NCI-H1105 treated with DMSO at 0.1 percent for 48 hours (cell line): ENCODE data around the gene HBQ1.
"Not testable (repeated sequence)": the region's sequence is repeated elsewhere in the genome, so short reads cannot be mapped to it uniquely, and the experiment has no call there.

Experiments used
- DNase-seq: peaks from one replicate; lab custom pipeline; 2025; lab: John Stamatoyannopoulos, UW

Gene HBQ1

DNA sequence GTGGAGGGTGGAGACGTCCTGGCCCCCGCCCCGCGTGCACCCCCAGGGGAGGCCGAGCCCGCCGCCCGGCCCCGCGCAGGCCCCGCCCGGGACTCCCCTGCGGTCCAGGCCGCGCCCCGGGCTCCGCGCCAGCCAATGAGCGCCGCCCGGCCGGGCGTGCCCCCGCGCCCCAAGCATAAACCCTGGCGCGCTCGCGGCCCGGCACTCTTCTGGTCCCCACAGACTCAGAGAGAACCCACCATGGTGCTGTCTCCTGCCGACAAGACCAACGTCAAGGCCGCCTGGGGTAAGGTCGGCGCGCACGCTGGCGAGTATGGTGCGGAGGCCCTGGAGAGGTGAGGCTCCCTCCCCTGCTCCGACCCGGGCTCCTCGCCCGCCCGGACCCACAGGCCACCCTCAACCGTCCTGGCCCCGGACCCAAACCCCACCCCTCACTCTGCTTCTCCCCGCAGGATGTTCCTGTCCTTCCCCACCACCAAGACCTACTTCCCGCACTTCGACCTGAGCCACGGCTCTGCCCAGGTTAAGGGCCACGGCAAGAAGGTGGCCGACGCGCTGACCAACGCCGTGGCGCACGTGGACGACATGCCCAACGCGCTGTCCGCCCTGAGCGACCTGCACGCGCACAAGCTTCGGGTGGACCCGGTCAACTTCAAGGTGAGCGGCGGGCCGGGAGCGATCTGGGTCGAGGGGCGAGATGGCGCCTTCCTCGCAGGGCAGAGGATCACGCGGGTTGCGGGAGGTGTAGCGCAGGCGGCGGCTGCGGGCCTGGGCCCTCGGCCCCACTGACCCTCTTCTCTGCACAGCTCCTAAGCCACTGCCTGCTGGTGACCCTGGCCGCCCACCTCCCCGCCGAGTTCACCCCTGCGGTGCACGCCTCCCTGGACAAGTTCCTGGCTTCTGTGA, 3.5 kb upstream of the HBQ1 start, which contains the start of gene HBA1:
Gene HBA1, plus strand, starts transcription at position 204 of the 906 bp plus-strand sequence. Its CDS starts 37 bp downstream, at position 241.
- DNase-seq, result not testable (repeated sequence)

DNA sequence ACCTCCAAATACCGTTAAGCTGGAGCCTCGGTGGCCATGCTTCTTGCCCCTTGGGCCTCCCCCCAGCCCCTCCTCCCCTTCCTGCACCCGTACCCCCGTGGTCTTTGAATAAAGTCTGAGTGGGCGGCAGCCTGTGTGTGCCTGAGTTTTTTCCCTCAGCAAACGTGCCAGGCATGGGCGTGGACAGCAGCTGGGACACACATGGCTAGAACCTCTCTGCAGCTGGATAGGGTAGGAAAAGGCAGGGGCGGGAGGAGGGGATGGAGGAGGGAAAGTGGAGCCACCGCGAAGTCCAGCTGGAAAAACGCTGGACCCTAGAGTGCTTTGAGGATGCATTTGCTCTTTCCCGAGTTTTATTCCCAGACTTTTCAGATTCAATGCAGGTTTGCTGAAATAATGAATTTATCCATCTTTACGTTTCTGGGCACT, 2.9 kb upstream of the HBQ1 start:
- DNase-seq, result peak; percentile 100

DNA sequence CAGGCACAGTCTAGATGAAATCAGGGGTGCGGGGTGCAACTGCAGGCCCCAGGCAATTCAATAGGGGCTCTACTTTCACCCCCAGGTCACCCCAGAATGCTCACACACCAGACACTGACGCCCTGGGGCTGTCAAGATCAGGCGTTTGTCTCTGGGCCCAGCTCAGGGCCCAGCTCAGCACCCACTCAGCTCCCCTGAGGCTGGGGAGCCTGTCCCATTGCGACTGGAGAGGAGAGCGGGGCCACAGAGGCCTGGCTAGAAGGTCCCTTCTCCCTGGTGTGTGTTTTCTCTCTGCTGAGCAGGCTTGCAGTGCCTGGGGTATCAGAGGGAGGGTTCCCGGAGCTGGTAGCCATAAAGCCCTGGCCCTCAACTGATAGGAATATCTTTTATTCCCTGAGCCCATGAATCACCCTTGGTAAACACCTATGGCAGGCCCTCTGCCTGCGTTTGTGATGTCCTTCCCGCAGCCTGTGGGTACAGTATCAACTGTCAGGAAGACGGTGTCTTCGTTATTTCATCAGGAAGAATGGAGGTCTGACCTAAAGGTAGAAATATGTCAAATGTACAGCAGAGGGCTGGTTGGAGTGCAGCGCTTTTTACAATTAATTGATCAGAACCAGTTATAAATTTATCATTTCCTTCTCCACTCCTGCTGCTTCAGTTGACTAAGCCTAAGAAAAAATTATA, 2.1 kb upstream of the HBQ1 start:
- no peak for DNase-seq

DNA sequence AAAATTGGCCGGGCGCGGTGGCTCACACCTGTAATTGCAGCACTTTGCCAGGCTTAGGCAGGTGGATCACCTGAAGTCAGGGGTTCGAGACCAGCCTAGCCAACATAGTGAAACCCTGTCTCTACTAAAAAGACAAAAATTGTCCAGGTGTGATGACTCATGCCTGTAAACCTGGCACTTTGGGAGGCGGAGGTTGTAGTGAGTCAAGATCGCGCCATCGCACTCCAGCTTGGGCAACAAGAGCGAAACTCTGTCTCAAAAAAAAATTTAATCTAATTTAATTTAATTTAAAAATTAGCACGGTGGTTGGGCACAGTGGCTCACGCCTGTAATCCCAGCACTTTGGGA, 1.6 kb upstream of the HBQ1 start:
- DNase-seq, result no peak

DNA sequence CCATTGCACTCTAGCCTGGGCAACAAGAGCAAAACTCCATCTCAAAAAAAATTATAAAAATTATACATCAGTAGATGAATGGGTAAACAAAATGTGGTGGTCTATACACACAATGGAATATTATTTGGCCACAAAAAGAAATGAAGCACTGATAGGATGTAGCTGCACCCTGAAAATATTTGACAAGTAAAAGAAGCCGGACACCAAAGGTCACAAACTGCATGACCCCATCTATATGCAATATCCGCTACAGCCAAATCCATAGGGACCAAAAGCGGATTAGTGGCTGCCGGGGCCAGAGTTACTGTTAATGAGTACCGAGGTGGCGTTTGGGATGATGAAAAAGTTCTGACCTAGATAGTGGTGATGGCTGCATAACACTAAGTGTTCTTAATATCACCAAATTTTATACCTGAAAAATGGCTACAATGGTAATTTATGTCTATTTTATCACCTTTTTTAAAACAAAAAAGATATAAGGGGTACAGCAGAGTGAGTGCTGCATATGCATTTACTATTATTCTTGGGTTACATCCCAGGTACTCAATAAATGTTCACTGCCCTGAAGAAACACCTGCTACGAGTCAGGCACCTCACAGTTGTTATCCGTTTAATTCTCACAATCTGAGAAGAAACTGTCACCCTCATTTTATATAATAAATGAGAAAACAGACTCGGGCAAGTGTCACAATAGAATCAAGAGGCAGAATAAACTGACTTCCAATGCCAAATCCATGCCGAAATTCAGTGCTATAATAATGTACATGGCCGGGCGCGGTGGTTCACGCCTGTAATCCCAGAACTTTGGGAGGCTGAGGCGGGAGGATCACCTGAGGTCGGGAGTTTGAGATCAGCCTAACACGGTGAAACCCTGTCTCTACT, 807 bp upstream of the HBQ1 start:
- no peak for DNase-seq

DNA sequence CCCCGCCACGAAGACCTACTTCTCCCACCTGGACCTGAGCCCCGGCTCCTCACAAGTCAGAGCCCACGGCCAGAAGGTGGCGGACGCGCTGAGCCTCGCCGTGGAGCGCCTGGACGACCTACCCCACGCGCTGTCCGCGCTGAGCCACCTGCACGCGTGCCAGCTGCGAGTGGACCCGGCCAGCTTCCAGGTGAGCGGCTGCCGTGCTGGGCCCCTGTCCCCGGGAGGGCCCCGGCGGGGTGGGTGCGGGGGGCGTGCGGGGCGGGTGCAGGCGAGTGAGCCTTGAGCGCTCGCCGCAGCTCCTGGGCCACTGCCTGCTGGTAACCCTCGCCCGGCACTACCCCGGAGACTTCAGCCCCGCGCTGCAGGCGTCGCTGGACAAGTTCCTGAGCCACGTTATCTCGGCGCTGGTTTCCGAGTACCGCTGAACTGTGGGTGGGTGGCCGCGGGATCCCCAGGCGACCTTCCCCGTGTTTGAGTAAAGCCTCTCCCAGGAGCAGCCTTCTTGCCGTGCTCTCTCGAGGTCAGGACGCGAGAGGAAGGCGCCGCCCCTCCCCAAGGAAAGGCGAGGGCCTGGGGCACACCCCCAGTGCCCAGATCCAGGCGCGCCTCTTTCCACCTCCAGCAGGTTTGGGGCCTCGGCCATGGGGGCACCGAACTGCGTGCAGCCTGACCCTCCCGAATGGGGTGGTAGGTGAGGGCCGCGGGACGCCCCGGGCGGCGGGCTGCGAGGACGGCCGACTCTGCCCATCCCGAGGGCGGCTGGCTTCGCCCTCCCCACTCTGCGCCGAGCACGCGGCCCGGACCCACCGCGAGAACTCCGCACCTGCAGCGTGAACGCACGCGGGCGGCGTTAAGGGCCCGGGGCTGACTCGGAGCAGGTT, 664 bp downstream of the HBQ1 start:
- peak; percentile 46 for DNase-seq

DNA sequence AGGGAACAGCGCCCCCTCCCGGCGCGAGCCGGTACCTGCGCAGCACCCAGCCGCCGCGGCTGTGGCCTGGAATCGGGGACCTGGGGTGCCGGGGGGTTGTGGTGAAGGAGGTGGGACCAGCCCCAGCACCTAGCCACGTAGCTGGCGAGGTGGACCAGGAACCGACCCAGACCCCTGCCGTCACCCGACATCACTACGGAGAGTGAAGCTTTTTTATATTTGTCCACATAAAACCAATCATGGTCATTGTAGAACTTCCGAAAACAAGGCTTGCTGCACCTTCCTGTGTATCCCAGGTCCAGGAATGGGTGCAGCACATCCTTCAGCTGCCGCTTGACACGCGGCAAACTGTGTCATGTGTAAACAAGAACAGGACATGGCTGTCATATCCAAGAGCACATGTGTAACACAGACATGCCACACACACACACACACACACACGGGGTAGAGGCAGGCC, 1.3 kb downstream of the HBQ1 start:
- DNase-seq, result no peak

DNA sequence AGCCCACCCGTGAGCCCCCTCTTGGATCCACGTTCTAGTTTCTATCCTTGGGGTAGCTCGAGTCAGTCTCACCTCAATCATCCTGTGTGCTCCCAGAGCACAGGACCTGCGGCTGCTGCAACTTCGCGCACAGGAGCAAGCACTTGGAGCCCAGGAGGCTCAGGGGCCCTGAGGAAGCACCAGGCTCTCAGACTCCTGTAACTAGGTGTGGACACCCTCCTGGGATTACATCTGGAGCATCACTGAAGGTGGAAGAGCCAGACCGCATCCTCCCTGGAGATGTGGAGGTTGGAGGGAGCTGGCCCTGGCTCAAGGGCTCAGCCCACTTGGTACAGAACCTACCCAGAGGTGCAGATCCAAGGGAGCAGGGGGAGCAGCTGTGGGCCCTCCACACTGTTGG, 2.7 kb downstream of the HBQ1 start:
- DNase-seq, result no peak

DNA sequence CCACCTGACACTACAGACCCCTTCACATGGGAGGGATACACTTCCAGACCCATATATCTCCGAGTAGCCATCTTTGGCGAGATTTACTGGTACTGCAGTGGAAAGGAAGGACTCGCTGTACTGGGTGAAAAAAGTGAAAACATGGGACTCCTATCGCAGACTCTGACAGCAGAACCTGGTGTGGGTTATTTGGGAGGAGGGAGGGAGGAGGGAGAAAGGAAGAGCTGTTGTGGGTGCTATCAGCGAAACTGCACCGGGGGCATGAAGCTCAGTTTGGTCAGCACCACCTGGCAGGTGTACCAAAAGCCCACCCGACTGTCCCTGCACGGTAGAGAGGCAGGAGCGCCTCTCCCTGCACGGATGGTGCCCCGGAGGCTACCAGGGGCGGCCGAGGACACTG, 5.0 kb downstream of the HBQ1 start:
- no peak for DNase-seq

DNA sequence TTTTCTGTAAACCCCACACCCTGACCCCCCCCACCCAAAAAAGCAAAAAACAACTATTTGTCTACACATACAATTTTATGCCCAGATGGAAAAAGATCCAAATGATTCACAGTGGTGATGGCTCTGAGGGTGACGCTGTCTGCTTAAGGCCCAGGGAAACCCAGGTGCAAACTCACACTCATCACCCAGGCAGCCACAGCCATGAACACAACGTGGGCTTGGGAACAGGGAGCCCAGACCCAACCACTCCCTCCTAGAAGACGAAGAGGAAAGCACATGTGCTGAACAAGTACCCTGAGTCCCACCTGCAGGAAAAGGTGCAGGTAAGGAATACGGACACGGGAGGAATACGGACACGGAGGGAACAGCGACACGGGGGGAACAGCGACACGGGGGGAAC, 5.4 kb downstream of the HBQ1 start:
- no peak for DNase-seq

DNA sequence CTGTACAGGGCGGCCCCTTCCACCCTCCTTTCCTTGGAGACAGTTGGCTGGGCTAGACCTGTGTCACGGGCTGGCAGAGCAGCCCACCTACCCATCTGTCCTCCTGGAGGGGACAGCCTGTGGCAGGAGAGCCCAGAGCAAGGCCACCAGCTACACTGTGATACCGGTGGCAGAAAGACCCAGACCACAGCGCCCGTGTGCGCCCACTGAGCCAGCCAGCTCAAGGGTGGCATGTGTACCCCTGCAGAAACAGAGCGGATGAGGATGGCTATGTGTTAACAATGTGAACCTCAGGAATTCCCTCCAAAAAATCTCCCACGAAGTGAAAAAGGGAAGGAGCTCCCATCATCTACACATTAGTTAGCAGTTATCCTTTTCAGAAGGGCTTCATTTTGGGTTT, 7.1 kb downstream of the HBQ1 start:
- no peak for DNase-seq

DNA sequence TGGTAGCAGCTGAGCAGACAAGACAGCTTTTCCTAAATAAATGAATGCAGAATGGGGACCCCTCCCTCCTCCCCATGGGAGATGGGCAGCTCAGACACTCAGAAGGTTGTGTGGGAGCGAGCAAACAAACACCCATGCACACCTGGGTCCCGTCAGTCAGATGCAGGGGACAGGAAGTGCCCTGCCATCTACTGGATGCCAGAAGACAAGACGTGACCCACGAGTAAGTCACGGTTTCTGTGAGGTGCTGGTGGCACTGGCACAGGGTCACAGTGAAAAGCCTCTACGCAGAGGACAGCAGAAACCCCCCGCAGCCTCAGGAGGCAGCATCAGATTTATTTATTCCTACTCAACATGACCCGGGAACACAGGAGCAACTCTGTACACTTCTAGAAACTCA, 8.4 kb downstream of the HBQ1 start:
- DNase-seq, result no peak

DNA sequence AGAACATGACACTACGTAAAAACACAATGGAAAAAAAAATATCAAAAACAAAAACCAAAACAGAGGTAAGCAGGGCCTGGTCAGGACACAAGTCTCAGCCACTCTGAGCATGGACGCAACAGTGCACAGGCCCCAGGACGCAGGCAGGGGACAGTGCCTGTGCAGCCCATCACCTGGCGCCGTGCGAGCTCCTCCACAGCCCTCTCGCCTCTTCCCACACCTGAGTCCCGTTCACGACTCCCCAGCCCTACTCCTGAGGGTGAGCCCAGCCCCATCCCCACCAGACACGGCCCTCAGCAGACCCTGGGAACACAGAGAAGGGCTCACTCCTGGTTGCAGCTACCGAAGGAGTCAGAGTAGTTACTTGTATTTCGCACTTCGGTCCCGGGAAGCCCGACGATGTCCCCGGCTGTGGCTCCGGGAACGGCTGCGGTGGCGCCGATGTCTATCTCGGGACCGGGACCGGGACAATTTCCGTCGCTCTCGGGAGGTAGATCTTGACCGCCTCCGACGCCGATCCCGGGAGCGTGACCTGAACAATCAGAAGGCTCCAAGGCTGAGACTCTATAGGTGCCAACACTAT, 9.4 kb downstream of the HBQ1 start:
- no peak for DNase-seq

DNA sequence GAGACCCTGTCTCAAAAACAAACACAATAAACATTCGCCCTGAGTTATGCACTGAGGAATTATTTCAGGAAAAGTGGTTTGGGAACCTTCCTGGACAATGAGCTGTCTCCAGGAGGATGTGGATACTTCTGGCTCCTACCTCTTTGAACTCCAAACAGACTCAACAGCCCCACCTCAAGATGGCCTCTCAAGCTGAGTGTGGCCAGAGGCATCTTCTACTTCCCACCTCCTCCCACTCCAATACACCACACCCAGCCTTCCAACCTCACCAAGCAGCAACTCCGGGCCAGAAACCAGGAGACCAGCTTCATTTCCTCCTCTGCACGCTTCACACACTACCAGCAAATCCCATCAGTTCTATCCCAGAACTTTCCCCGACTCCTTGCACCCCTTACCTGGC, 11.6 kb downstream of the HBQ1 start:
- DNase-seq, result no peak

DNA sequence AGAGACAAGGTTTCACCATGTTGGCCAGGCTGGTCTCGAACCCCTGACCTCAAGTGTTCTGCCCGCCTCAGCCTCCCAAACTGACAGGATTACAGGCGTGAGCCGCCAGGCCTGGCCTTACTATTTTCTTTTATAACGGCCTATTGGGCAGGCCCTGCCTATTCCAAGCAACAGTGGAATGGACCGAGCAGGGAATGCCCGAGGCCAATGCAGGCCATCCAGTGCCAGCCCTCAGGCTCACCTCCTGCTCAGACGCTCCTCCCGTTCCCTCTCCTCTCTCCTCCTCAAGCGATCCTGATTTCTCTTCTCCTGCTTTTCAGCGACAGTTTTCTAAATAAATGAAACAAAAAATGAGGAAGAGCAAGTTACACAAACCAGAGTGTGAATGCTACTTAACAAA, 12.4 kb downstream of the HBQ1 start:
- DNase-seq, result no peak

DNA sequence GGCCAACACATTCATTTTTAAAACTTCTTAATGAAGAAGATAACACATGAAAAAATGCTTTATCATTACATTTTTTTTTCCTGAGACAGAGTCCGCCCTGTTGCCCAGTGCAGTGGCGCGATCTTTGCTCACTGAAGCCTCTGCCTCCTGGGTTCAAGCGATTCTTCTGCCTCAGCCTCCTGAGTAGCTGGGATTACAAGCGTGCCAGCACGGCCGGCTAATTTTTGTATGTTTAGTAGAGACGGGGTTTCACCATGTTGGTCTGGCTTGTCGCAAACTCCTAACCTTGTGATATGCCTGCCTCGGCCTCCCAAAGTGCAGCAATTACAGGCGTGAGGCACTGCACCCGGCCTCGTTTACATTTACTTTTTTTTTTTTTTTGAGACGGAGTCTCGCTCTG, 13.2 kb downstream of the HBQ1 start:
- no peak for DNase-seq

DNA sequence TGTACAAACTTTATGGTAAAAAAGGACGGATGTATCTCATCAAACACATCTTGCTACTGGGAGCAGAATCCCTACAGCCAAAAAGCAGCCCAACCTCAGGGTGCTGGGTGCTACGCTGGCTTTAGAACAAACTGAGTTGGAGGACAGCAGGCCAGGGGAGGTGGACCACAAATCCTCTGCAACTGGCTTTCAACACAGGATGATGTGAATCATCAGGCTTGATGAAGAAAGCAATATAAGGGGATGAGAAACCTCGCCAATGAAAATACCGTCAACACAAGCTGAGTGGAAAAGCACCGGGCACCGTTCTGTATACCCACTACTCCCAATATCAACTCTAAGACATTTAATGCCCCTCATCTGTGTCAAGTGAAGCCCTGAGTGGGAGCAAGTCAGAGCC, 14.3 kb downstream of the HBQ1 start:
- no peak for DNase-seq

DNA sequence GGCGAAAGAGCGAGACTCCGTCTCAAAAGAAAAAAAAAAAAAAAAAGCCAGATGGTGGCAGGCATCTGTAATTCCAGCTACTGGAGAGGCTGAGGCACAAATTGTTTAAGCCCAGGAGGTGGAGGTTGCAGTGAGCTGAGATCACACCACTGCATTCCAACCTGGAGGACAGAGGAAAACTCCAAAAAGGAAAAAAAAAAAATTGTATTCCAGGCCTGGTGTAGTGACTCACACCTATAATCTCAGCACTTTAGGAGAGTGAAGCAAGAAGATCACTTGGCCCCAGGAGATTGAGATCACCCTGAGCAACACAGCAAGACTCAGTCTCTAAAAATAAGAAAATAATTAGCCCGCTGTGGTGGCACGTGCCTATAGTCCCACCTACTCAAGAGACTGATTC, 20.1 kb downstream of the HBQ1 start:
- no peak for DNase-seq

DNA sequence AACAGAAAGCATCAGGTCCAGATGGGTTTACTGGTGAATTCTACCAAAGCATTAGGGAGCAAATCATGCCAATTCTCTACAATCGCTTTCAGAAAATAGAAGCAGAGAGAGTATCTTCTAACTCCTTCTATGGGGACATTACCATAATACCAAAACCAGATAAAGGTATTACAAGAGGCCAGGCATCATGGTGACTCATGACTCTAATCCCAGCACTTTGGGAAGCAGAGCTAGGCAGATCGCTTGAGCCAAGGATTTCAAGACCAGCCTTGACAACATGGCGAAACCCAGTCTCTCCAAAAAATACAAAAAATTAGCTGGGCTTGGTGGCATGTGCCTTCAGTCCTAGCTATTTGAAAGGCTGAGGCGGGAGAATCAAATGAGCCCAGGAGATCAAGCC, 23.0 kb downstream of the HBQ1 start:
- no peak for DNase-seq

DNA sequence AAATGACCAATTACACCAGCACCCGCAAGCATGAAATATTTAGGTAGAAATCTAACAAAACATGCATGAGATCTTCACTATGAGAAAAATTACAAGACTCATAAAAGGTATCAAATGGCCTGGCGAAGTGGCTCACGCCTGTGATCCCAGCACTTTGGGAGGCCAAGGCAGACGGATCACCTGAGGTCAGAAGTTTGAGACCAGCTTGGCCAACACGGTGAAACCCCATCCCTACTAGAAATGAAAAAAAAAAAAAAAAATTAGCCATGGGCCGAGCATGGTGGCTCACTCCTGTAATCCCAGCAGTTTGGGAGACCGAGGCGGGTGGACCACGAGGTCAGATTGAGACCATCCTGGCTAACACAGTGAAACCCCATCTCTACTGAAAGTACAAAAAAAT, 23.8 kb downstream of the HBQ1 start:
- not testable (repeated sequence) for DNase-seq

DNA sequence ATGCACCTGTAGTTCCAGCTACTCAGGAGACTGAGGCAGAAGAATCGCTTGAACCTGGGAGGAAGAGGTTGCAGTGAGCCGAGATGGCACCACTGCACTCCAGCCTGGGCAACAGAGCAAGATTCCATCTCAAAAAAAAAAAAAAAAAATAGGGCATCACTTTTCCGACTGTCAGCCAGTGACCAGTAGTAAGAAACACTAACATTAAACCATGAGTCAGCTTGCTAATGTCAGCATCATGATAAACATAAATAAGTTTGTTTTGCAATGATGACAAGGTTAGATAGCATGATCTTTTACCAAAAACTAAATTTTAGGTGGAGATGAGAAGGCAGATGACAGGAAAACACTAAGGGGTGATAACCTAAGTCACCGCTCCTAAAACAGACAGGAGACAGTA, 29.1 kb downstream of the HBQ1 start:
- DNase-seq, result not testable (repeated sequence)
